Kidney epithelial cell (primary cell): ENCODE measurements around the gene HSPA2. TPM values are rescaled to one million over a fixed set of nuclear protein-coding genes. Genes with fewer than 3 reads are reported as not detected.

Experiments
- DNase-seq: peaks from one replicate; pipeline ENCODE4 v3.0.0-alpha.2; 2010; ENCODE audit warnings: low read depth
- H3K27me3 ChIP-seq: 2 replicates; pipeline ENCODE4 v1.6.0; 2011; ENCODE audit warnings: low read length; ENCODE audit not compliant: control insufficient read depth, insufficient read depth
- H3K36me3 ChIP-seq: 2 replicates; pipeline ENCODE4 v1.5.1; 2011; ENCODE audit warnings: low read length; ENCODE audit not compliant: control insufficient read depth, insufficient read depth
- H3K4me3 ChIP-seq: 2 replicates; pipeline ENCODE4 v1.5.1; 2011; ENCODE audit warnings: low read depth, mild to moderate bottlenecking, control low read depth, low read length
- CTCF ChIP-seq: IDR thresholded peaks from 2 replicates; pipeline ENCODE4 v1.5.1; 2011; ENCODE audit warnings: mild to moderate bottlenecking, moderate library complexity, low read length, control low read depth, inconsistent platforms; ENCODE audit not compliant: insufficient read depth, poor library complexity, severe bottlenecking
- total RNA-seq: library from RNA; depleted of rRNA; stranded (reverse); fragments of >200 nt; gene quantifications from 2 replicates; pipeline ENCODE4 v1.2.3, GENCODE V29; 2015

The HSPA2 gene
- total RNA-seq, 1 donor from 2014 or later = 12.0 TPM

- H3K27me3 ChIP-seq = no peaks in the 10 kb centered on the region
- H3K4me3 ChIP-seq = no peak overlapping the region
- DNase-seq = no peak
- TF ChIP-seq CTCF = no peak
- no peaks in the 10 kb centered on the region for H3K36me3 ChIP-seq
Measured at GRCh38 chr14:64581363-64581762, 40.8 kb downstream of the HSPA2 start.

GRCh38 chr14:64581817-64582216, 41.3 kb downstream of the HSPA2 start:
- DNase-seq = no peak
- Histone ChIP-seq H3K4me3 (no peak overlapping the region), H3K36me3 (no peaks in the 10 kb centered on the region), H3K27me3 (no peaks in the 10 kb centered on the region)
- TF ChIP-seq CTCF = no peak

DNA sequence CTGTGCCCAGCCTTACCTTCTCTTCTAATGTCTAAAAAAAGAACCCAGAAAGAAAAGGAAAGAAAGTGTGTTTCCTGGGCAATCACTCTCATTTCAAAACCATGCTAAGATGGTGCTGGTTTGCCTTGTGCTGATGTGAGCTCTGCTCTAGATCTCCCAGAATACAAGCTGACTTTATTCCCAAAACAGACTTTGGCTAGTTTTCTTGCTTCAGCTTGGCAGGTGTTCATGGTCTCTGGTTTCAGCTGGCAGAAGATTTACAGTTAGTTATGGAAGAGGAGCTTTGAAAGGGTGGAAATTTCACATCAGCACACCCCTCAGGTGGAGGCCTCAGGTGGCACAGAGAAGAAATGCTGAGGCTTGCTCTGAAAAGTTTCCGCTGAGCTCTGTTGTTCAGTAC, 43.6 kb downstream of the HSPA2 start:
- no peaks in the 10 kb centered on the region for H3K36me3 ChIP-seq

DNA sequence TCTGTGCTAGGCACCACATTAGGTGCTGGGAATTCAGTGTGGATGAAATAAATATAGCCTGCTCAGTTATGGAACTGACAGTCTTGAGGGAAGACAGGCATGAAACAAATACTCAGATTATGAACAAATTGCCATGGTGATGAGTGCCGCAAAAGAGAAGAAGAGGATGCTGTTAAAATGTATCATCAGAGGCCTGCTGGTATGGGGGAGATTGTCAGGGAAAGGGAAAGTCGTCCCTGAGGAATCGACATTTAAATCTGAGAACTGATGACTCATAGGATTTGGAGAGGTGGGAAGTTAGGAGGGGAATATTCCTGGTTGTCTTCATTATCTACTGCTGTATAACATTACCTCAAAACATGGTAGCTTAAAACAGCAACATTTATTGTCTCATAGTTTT, 51.3 kb downstream of the HSPA2 start:
- no peak overlapping the region for H3K4me3 ChIP-seq
- TF ChIP-seq CTCF = no peak
- H3K36me3 ChIP-seq = no peaks in the 10 kb centered on the region
- no peak for DNase-seq
- no peaks in the 10 kb centered on the region for H3K27me3 ChIP-seq

More for the DNA sequence above, 43.6 kb downstream of the HSPA2 start:
- TF ChIP-seq CTCF = no peak
- DNase-seq = no peak
- no peaks in the 10 kb centered on the region for H3K27me3 ChIP-seq
- no peak overlapping the region for H3K4me3 ChIP-seq

Other genes with a start within 250 kb of the HSPA2 start
- 0.14 and 0.17 TPM in 2 replicates for gene ESR2, start 246.4 kb upstream of the HSPA2 start, total RNA-seq
- gene MTHFD1, start 152.4 kb upstream of the HSPA2 start, total RNA-seq = 44.2 and 44.4 TPM in 2 replicates
- gene AKAP5, start 75.2 kb upstream of the HSPA2 start, total RNA-seq = 1.2 and 1.5 TPM in 2 replicates
- 7.4 and 10.1 TPM in 2 replicates for gene ZBTB25, start 36.9 kb upstream of the HSPA2 start, total RNA-seq
- 44.1 and 46.3 TPM in 2 replicates for gene ZBTB1, start 36.0 kb upstream of the HSPA2 start, total RNA-seq
- 0.75 and 1.2 TPM in 2 replicates for gene PPP1R36, start 9.2 kb downstream of the HSPA2 start, total RNA-seq
- gene PLEKHG3, start 163.7 kb downstream of the HSPA2 start, total RNA-seq = 109 and 136 TPM in 2 replicates